NCI-H510A treated with DMSO at 0.1 percent for 48 hours (cell line): ENCODE measurements around the gene ACRBP.

Experiments used
- DNase-seq: peaks from one replicate; lab custom pipeline; 2025; lab: John Stamatoyannopoulos, UW

ACRBP gene

DNA sequence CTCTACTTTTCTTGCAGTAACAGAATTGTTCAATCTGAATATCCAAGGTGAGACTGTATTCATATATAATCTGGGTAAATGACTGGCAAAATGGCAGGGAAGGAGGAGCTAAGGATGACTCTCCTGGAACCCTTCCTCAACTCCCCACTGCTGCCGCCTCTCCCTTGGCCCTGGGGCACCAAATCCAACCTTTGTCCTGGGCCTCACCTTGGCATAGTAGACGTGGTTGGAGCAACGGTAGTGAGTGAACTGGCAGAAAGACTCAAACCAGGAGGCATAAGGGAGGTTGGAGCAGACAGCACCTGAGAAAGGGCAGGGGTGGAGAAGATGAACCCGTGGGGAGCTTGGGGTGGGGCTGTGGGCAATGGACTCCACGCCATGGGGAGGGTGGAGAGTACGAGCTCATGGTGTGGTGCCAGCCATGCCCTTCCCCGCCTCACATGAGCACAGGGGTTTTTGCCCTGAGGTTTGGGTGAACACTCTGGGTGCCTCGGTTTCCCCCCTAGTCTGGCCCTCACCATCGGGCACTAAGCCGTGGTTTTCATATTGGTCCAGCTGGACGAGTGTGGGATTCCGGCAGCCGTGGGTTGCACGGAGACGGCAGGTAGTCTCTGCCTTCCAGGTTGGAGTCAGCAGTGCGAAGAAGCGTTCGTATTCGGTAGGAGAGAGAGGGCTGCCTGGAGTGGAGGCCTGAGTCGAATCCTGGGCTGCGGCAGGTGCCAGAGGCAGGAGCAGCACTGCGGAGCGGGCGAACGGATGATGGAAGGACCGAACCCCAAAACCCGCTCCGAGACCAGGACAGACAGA is 753 bp downstream of the ACRBP start:
- no peak for DNase-seq

DNA sequence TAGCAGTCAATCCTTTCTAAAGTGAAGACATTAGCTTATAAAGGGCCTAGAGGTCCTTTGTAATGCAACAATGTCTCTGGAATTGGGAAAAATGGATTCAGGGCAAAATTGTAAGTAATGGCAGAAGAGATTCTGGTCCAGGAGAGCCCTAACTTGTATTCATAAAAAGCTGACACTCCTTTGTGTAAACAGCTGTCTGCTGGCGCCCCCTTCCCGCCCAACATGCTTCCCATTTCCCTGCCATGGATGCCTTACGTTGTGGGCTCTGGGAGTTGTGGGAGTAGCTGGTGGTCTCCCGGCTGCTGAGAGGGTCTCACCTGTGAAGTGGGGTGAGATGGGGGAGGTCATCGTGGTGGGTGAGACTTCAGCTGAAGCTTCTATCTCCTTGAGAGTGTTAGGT is 2.3 kb downstream of the ACRBP start:
- DNase-seq = no peak

DNA sequence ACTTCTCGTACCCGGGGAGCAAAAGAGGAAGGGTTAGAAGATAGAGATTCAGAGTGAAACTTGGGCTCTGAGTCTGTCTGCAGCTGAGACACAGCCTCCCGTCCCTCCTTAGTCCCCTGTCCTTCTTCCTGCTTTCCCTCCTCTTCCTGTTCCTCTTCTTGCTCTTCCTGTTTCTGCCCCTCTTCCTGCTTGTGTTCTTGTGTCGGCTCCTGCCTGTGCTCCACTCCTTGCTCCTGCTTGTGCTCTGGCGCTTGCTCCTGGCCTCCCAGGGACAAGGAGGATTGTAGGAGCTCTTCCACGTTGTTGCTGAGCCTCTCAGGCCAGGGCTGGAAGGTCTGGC is 3.0 kb downstream of the ACRBP start:
- no peak for DNase-seq

DNA sequence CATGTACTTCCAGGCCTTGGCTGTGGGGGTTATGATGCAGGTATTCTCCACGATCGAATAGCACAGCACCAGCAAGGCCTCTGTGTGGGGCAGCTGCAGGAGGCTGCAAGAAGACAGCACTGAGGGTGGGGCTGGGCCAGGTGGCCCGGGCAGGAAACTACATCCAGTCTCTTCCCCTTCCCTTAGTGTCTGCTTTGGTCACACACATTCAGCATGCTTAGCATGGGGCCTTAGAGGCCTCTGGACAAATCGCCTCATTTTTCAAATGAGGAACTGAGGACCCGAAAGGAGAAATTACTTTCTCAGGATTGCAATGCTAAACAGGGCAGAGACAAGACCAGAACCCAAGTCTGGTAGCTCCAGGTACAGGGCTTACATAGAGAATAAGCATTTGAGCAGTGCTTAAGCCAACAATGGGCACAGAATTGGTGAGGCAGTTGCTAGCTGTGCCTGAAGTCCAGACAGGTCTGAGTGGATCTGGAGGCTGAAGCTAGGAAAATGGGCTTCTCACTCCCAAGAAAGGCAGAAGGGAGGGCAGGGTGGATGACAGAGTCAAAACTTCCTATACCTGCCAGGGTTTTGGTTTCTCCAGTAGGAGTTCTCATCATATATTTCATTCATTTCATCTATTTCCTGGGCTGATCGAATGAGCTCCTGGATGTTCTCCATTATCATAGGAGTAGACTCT is 3.5 kb downstream of the ACRBP start:
- DNase-seq = no peak

DNA sequence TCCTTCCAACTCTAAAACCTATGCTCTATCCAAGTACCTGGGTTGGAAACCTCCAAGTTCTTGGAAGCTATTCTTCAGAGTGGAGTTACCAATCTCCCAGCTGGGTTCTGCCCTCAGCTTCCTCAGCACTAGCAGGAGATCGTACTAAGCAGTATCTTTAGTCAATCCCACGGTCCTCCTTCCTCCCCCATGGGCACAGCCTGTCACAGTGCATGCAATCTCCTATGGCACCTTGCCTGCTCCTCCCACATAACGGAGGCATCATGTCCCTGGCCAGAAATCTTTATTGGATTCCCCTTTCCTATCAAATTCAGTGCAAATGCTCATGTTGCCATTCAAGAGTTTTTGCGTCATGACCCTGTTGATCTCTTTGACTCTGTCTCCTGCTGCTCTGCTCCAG is 6.1 kb downstream of the ACRBP start:
- no peak for DNase-seq

DNA sequence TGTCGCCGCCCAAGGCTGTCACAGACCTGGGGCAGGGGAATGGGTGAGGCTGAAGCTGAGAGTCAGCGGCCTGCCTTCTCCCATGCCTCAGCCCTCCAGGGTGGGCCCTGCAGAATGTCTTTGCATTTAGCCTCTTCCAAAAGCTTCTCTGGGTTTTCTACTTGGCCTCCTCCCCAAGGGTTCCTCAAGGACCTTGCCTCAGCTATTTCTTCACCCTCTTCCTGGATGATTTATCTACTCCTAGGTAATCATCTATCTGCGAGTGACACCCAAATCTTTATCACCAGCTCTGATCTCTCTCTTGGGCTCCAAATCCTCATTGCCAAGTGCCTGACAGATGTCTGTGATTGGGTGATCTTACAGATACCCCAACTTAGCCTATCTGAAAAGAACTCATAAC is 6.7 kb downstream of the ACRBP start:
- DNase-seq = no peak

DNA sequence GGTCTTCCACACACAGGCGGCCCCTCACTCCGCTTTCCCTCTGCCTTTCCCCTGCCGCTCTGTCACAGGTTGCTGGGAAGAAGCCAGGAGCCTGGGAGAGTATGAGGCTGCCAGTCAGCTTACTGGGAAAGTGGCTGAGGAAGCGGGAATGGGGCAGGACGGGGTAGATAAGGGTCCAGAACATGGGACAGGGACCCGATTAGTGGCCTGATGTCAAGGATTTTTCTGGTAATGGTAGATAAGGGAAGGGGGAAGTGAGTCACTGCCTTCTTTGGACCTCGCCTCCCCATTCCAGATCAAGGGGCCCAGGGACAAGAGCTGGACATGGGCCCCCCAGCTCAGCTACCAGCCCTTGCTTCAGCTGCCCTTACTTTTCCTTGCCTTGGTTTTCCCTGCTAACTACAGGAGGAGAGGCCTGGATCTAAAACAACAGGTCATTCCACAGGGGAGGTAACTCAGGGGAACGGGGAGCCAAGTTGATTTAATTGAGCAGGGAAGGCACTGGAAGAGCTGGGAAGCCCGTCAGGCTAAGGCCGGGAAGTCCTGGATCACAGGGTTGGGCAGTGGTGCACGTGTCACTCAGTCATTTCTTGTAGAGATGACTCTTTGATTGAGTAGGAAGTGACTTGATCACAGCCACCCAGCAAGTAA is 8.0 kb downstream of the ACRBP start:
- no peak for DNase-seq

DNA sequence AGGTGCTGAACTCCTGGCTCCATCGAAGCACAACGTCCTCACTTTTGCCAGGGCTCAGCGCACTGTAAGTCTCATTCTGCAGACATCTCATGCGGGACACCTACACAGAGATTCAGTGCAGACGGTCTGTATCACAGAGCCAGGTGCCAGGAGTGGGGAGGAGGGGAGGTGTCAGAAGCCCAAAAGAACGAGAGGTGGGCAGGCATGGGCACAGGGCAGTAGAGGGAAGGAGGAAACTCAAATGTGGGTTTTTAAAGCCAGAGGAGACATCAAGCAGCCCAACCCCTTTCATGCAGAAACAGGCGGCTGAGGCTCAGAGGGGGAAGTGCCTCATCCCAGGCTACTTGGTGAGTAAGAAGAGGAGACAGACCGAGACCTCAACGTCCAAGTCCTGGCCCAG is 8.9 kb downstream of the ACRBP start:
- DNase-seq = no peak

DNA sequence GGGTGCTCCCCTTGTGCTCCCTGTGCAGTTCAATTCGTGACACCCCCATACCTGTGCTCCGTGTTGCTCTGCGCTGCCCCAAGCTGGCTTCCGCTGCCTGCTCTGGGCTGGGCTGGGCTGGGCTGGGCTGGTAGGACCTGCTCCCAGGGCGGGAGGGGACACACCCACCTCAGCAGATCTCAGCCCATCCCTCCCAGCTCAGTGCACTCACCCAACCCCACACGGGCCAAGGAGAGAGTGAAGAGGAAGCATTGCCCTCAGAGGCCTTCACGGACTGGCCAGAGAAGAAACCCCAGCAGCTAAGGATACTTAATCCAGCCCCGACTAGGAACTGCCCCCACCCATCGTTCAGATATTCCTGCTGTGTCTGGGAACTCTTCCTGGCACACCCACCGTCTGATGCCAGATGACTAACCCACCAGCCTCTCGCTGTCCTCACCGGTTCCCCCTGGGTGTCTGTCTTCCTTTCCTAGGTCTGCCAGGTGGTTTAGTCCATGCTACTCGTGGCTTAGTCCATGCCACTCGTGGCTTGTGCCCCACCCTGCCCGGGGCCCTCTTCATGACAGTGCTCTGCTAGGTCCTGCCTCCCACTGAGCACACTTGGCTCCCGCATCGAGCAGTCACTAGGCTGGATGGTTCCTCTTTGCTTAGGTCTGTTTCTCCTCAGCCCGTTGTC is 11.2 kb downstream of the ACRBP start, which contains the start of gene LPAR5:
Gene LPAR5, minus strand, starts transcription at position 104 of the 676 bp plus-strand sequence. CDS start 14,711 bp downstream, outside the sequence.
- no peak for DNase-seq

DNA sequence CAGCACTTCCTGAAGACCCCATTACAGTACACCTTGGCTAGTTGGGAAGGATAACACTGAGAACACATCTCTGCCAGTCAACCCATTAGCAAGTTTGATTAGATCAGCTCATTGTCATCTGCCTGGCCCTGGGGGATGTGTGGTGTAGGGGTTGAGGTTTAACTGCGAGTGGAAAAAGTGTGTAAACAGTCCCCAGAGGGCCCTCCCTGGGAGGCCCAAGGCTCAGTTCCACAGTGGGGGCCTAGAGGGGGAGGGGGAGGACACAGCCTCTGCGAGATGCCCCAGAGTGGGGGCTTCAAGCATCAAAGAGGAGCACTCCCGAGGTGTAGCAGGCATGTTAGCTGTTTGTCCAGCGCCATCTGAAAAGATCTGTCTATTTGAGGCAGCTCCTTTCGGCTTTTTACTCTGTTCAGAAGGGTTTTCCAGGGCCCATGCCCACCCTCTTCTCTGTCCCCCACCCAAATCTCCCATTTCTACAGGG is 11.8 kb downstream of the ACRBP start:
- DNase-seq = no peak

DNA sequence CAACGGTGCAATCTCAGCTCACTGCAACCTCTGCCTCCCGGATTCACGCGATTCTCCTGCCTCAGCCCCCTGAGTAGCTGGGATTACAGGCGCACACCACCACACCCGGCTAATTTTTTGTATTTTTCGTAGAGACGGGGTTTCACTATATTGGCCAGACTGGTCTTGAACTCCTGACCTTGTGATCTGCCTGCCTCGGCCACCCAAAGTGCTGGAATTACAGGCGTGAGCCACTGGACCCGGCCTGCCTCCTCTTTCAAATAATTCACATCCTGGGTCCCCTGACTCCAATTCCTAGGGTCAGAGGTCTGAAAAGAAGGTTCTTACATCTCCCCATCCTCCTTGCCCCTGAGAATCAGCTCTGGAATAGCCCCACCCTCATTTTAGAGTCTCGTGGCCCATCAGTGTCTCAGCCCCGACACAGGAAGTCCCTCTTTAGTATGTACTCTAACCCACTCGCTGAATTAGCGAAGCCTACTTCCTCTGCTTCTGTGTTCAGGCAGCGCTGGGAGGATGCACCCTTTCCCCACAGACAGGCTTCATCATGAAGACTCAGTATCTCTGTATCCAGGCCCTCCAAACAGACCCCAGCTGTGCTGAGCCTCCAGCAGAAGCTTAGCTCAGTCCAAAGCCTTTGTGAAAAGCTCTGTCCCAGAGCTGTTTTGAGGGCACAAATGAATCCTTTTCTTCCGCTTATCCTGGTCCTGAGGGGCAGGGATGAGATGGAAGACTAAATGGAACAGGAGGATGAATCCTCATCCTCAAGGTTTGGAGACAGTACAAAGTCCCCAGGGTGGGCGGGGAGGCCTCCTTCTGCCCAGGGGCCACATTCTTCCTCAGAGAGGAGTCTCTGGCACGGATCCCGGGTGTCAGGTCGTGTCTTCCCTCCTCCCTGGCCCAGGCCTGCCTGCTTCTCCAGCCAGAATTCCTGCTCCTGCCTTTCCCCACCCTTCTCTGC is 14.9 kb downstream of the ACRBP start:
- peak; percentile 15 for DNase-seq

DNA sequence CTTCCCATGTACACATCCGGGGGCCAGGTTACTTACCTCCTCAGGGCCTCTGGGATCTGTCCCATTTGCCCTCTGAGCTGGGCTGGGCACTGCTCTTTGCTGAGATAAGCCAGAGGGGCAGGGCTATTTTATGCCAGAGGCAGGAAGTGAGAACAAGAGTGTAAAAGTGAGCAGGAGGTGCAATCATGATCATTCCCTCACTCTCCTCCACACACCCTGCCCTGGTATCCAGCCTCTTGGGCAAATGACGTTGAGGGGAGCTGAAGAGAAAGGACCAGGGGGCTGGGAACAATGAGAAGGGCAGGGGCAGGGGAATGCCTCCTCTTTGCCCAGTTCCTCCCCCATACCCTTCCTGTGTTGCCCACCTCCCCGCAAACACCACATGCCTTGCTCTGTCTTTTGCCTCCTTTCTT is 15.7 kb downstream of the ACRBP start:
- DNase-seq = no peak

DNA sequence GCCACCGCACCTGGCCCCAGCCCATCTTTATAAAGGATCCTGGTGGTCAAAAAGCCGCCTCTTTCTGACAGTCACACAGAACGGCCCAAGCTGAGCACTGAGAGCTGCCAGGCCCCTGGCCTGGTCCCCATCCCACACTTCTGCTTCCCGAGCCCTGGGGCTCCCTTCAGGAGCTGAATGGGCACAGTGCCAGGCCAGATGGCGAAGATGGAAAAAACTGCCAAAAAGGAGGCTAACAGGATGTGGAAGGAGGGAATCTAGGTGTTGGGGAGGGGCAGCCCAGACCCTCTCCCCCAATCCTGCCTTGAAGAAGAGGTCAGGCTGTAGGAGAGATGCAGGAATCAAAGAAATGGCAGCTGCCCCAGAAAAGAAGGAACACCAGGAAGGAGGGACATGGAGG is 16.5 kb downstream of the ACRBP start:
- DNase-seq = no peak

DNA sequence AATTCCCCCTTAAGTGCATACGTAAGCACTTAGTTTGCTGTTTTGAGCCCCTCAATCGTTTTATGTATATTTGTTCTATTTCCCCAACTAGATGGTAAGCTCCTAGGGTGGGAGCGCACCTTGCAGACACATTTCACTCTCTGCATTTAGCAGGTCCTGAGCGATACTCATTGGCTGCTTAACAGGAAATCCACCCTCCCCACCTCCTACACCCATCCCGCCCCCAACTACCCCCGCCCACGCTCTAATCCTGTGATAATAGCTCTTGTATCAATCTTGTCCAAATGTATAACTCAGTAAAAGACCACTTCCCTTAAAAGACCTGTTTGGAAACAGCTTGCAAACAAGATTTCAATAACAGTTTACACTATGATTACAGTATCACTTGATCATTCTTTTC is 19.6 kb downstream of the ACRBP start:
- DNase-seq = no peak

DNA sequence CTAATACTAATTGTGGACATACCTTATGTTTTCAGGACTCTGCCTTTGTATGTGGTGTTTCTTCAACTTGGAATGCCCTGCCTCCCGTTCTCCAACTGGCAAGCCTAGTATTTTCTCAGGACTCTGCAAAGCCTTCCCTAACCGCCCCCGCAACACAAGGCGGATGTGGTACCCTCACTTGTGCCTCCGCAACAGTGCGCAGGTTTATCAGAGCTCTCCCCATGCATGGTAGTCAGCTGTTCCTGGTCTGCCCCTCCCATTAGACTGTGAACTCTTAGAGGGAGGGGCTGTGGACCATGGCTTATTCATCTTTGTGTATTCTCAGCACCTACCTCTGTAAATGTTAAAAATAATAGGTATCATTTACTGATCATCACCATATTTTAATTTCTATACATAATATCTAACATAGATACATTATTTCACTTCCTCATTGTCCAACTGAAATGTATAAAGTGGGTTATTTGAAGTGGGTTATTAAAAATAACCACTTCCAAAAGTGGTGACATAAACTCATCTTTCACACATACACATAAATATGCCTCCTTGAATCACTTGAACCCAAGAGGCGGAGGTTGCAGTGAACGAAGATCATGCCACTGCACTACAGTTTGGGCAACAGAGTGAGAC is 20.5 kb downstream of the ACRBP start:
- DNase-seq = no peak

DNA sequence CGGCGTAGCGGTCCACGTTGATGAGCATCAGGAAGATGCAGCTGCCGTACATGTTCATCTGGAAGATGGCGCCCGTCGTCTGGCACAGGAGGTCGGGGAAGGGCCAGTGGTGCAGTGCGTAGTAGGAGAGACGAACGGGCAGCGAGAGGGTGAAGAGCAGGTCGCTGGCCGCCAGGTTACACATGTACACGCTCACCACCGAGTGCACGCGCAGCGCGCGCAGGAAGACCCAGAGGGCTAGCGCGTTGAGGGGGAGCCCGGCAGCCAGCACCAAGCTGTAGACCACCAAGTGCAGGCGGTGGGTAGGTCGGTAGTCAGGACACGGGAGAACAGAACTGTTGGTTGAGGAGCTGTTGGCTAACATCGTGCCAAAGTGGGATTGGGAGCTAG is 26.4 kb downstream of the ACRBP start:
- no peak for DNase-seq

DNA sequence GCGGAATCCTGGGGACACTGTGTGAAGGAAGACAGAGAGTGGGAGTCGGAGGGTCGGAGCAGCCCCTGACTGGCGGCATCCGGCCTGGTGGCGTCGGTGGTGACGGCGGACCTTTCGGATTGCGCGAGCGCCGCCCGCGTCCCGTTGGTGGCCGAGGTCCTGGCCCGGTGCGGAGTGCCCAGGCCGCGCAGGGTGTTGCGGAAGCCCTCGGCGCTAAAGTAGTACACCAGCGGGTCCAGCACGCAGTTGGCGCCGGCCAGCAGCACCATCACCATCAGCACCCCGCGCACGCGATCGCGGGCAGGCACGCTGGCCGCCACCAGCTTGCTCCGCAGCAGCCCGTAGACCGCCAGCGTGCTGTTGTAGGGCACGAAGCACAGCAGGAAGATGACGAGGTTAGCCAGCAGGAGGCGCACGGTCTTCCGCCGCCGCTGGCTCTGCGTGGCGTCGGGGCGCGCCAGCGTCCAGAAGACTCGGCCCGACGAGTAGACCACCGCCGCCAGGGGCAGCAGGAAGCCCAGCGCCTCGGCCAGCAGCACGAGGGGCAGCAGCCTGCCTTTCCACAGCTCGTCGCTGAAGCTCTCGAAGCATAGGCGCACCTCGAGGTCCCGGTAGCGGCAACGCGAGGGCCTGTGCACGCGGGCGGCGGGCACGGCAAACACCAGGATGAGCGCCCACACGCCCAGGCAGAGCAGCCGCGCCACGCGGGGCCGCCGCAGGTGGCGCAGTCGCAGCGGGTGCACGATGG is 26.9 kb downstream of the ACRBP start:
- DNase-seq = no peak

DNA sequence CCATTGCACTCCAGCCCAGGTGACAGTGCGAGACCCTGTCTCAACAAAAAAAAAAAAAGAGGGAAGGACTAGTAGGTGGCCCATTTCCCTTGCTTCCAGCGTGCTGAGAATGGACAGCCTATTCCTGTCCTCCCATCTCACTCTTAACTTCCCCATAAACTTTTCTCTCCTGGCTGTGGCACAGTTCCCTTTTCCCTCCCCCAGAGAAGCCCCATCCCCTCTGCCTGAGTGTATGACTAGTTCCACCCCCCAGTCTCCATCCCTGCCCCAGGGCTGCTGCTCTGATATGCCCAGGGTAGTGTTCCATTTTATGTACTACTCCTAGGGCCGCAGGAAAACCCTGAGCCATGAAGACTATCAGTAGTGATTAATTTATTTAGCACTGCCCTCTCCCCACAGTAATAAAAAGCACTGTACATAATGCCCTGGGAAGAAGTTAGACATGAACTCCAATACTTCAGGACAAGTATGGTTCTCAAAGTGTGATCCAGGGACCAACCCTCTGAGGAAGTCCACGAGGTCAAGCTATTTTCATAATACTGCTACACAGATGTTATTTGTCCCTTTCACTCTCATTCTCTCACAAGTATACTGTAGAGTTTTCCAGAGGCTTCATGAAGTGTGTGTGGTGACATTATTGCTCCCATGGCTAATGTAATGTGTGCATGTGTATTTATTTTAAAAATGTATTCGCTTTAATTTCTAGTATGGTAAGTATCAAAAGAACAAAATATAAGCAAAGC is 28.6 kb downstream of the ACRBP start:
- DNase-seq = no peak

DNA sequence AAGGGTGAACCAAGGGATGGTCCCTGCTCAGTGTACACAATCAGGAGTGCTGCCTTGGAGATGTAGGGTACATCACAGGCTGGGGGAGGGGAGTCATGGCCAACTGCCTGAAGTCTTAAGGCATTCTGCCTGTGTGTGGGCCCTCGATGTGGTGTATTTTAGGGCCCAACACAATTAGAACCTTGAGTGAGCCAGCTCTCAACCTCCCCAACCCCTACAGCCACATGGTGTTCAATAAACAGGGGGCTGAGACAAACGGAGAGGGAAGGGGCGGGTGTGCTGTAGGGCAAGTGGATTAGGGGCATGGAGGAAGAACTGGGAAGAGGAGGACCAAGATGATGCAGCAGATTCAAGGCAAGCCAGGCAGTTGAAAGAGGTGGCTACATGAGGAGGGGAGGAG is 31.4 kb downstream of the ACRBP start:
- DNase-seq = no peak
